Endodermal cell (in vitro differentiated cells): ENCODE measurements around the gene PTPRM. TPM values are rescaled to one million over a fixed set of nuclear protein-coding genes. Genes with fewer than 3 reads are reported as not detected.

Experiments used
- DNase-seq: peaks from one replicate; pipeline ENCODE4 v3.0.0-alpha.2; 2017
- H3K27ac ChIP-seq: 2 replicates; pipeline ENCODE4 v1.5.1; 2013; ENCODE audit warnings: mild to moderate bottlenecking, low read depth, low read length, moderate library complexity
- H3K27me3 ChIP-seq: 2 replicates; pipeline ENCODE4 v1.6.1; 2013; ENCODE audit warnings: mild to moderate bottlenecking, low read length, moderate library complexity; ENCODE audit not compliant: insufficient read depth, control insufficient read depth, poor library complexity, severe bottlenecking
- H3K36me3 ChIP-seq: 2 replicates; pipeline ENCODE4 v1.7.0; 2013; ENCODE audit warnings: mild to moderate bottlenecking, low read length, moderate library complexity; ENCODE audit not compliant: control insufficient read depth, insufficient read depth
- H3K4me1 ChIP-seq: one replicate; pipeline ENCODE4 v1.7.0; 2013; ENCODE audit warnings: low read length; ENCODE audit not compliant: control insufficient read depth, insufficient read depth
- H3K4me3 ChIP-seq: 2 replicates; pipeline ENCODE4 v1.5.1; 2013; ENCODE audit warnings: mild to moderate bottlenecking, low read length, moderate library complexity
- H3K9ac ChIP-seq: 2 replicates; pipeline ENCODE4 v1.6.1; 2013; ENCODE audit warnings: mild to moderate bottlenecking, low read length, moderate library complexity; ENCODE audit not compliant: poor library complexity, severe bottlenecking; ENCODE audit errors: extremely low read depth
- H3K9me3 ChIP-seq: 2 replicates; pipeline ENCODE4 v1.6.1; 2013; ENCODE audit warnings: mild to moderate bottlenecking, low read length, moderate library complexity; ENCODE audit not compliant: control insufficient read depth
- H3K27ac Mint-ChIP-seq: 2 replicates; pipeline ENCODE4 v1.8.0; 2020; ENCODE audit warnings: mixed read lengths
- H3K27me3 Mint-ChIP-seq: 2 replicates; pipeline ENCODE4 v1.8.0; 2021; ENCODE audit warnings: mild to moderate bottlenecking, mixed read lengths; ENCODE audit not compliant: insufficient read depth
- H3K36me3 Mint-ChIP-seq: 2 replicates; pipeline ENCODE4 v1.8.0; 2020; ENCODE audit warnings: low read depth, mixed read lengths
- H3K4me1 Mint-ChIP-seq: 2 replicates; pipeline ENCODE4 v1.8.0; 2020; ENCODE audit warnings: mixed read lengths
- H3K4me3 Mint-ChIP-seq: 2 replicates; pipeline ENCODE4 v1.8.0; 2020; ENCODE audit warnings: mild to moderate bottlenecking, moderate library complexity, mixed read lengths
- H3K9me3 Mint-ChIP-seq: 2 replicates; pipeline ENCODE4 v1.8.0; 2020; ENCODE audit warnings: mild to moderate bottlenecking, mixed read lengths
- WGBS, 2 experiments: methylation state at CpG; one replicate each; pipeline versions ENCODE4 v1.1.5 to v1.1.7; 2013; ENCODE audit warnings: missing lambda C conversion rate in 2 of 2, mixed read lengths in 1 of 2; ENCODE audit not compliant: insufficient coverage in 1 of 2, insufficient read length in 1 of 2; 5-methylcytosine and 5-hydroxymethylcytosine counted together
- total RNA-seq, 2 donors: library from RNA; stranded (reverse); fragmentation: NEBNext Ultra II Directional in 1 of 2; extraction: Animal tissue kit (Norgen Biotek cat#: 25700) in 1 of 2; gene quantifications; 2 replicates in 1 of 2; 3 replicates in 1 of 2; pipeline ENCODE4 v1.2.1, GENCODE V29; 2021
- TF ChIP-seq, protein P1 (sequence below): fragments of 200-600 bp; sonication (generic); conservative IDR thresholded peaks from 2 replicates; pipeline ENCODE4 v1.5.0; 2021; ENCODE audit warnings: antibody characterized with exemption, mild to moderate bottlenecking

The PTPRM gene
- total RNA-seq, 2 donors from 2014 or later: 47.2 to 57.6 TPM

- WGBS, 2 experiments: 63 to 81% methylated on average over 4 to 5 of the region's 6 CpGs
- Histone ChIP-seq H3K9me3 (peaks cover 17% of the 10 kb centered on the region), H3K27ac (no peak overlapping the region), H3K27me3 (no peaks in the 10 kb centered on the region), H3K4me3 (peak overlapping the region; percentile 62), H3K4me1 (peaks cover 34% of the 10 kb centered on the region), H3K9ac (no peak overlapping the region), H3K36me3 (no peaks in the 10 kb centered on the region)
- H3K27me3 Mint-ChIP-seq: no peaks in the 10 kb centered on the region
- no peak overlapping the region for H3K4me3 Mint-ChIP-seq
- peaks cover 17% of the 10 kb centered on the region for H3K36me3 Mint-ChIP-seq
- no peak for DNase-seq
- H3K4me1 Mint-ChIP-seq: peaks cover 54% of the 10 kb centered on the region
- H3K9me3 Mint-ChIP-seq: peaks cover 18% of the 10 kb centered on the region
- TF ChIP-seq, protein P1, sequence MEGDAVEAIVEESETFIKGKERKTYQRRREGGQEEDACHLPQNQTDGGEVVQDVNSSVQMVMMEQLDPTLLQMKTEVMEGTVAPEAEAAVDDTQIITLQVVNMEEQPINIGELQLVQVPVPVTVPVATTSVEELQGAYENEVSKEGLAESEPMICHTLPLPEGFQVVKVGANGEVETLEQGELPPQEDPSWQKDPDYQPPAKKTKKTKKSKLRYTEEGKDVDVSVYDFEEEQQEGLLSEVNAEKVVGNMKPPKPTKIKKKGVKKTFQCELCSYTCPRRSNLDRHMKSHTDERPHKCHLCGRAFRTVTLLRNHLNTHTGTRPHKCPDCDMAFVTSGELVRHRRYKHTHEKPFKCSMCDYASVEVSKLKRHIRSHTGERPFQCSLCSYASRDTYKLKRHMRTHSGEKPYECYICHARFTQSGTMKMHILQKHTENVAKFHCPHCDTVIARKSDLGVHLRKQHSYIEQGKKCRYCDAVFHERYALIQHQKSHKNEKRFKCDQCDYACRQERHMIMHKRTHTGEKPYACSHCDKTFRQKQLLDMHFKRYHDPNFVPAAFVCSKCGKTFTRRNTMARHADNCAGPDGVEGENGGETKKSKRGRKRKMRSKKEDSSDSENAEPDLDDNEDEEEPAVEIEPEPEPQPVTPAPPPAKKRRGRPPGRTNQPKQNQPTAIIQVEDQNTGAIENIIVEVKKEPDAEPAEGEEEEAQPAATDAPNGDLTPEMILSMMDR: no peak
- peak overlapping the region; percentile 71 for H3K27ac Mint-ChIP-seq
Observed at GRCh38 chr18:7750095-7750663, 183.1 kb downstream of the PTPRM start.

GRCh38 chr18:7750966-7751365 is 183.8 kb downstream of the PTPRM start:
- Histone ChIP-seq H3K27ac (no peak overlapping the region), H3K9ac (no peak overlapping the region), H3K27me3 (no peaks in the 10 kb centered on the region), H3K9me3 (peaks cover 9% of the 10 kb centered on the region), H3K36me3 (peaks cover 5% of the 10 kb centered on the region), H3K4me1 (peaks cover 34% of the 10 kb centered on the region), H3K4me3 (peak overlapping the region; percentile 5)
- H3K9me3 Mint-ChIP-seq: peaks cover 10% of the 10 kb centered on the region
- H3K36me3 Mint-ChIP-seq: peaks cover 9% of the 10 kb centered on the region
- no peak overlapping the region for H3K27ac Mint-ChIP-seq
- peaks cover 62% of the 10 kb centered on the region for H3K4me1 Mint-ChIP-seq
- no peak overlapping the region for H3K4me3 Mint-ChIP-seq
- no peak for DNase-seq
- TF ChIP-seq, protein P1: no peak
- WGBS, 2 experiments: 86 to 93% methylated on average over 4 of the region's 5 CpGs
- no peaks in the 10 kb centered on the region for H3K27me3 Mint-ChIP-seq

DNA sequence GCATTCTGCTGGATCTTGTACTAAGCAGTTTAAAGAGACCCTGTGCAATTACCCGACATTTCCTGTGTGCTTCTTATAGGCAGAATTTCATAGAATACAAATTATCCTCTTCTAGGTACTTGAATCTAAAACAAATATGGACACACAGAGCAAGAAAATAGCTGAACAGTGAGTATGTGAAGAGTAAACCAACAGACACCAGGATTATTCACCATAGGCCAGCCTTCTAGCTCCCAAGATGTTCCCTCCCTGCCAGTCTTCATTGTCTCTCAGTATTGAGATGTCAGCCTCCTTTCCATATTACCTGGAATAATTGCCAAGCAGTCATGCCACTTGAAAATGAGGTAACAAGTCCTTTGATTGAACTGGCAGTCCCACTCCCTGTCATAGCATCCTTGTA is 187.1 kb downstream of the PTPRM start:
- H3K27me3 ChIP-seq: no peaks in the 10 kb centered on the region
- Mint-ChIP-seq H3K36me3 (no peaks in the 10 kb centered on the region), H3K27me3 (no peaks in the 10 kb centered on the region), H3K4me1 (peaks cover 59% of the 10 kb centered on the region), H3K27ac (peak overlapping the region; percentile 86), H3K9me3 (no peaks in the 10 kb centered on the region), H3K4me3 (no peak overlapping the region)
- peaks cover 24% of the 10 kb centered on the region for H3K4me1 ChIP-seq
- peak overlapping the region; percentile 46 for H3K4me3 ChIP-seq
- WGBS, 2 experiments: 82% methylated on average over 1 of the region's 1 CpG; no CpG with 5 or more reads in 1 of the 2 experiments
- TF ChIP-seq, protein P1: no peak
- no peak for DNase-seq
- H3K9me3 ChIP-seq: no peaks in the 10 kb centered on the region
- peak overlapping the region; percentile 8 for H3K9ac ChIP-seq
- peaks cover 8% of the 10 kb centered on the region for H3K36me3 ChIP-seq
- no peak overlapping the region for H3K27ac ChIP-seq
